HG03095 (cell line): Measurements from ENCODE around the gene TNFSF4.

ENCODE experiments used
- ATAC-seq: cut with Tn5 transposase; IDR thresholded peaks from one replicate; pipeline ENCODE4 v1.9.1; 2021; ENCODE audit warnings: moderate library complexity; ENCODE audit not compliant: unreplicated experiment

TNFSF4 gene

DNA sequence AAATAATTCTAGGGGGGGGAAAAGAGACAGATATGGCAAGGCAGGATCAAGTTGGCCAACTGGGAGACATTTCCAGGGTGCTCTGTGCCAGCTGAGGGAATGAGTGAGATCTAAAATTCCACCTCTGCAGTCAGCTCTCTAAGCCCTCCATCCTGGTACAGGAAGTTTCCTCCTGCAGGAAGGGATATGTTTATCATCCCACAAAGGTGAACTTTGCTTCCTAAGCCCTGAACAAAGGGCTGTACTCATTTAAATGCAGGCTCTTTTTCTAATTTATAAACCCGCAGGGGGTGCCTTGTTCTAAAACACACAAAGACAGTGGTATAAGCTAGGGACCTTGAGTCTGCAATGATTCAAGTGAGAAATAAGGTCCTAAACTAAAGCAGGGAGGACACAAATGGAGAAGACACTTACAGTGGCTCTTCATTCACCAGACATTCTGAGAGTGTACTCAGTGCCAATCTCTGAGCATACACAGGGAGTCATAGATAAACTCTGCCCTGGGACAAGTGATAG, 3.6 kb upstream of the TNFSF4 start:
- no peak for ATAC-seq

DNA sequence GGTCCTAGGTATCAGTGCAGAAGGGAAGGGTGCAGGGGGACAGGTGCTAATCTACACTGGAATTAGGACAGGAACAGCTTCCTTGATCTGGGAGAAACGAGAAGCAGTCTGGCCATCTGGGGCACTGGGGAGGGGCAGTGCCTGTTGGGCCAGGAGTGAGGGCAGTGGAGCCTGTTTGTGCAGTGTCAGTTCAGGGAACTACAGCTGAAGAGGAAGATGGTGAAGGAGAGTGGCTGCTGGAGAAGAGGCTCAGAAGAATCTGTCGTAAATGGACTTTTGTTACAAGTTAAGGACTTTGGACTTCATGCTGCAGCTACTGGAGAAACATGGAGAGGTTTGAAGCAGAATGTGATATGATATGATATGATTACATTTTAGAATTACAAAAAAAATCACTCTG, 3.2 kb upstream of the TNFSF4 start:
- no peak for ATAC-seq

DNA sequence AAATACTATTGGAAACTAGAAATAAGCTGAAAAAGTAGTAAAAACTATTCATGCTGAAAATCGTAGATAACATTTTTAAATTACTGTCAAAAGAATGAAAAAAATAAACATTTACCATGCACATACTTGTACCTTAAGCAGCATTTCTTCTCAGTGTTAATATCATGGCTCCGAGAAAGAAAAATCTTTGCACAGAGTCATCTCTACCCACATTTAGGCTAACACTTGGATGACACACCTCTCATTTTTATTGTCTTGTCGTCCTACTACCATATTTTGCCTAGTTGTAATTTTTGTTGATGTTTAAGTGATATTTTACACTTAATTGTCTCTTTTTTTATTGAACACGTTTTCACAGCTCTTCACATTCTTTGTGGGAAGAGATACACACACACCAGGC, 1.7 kb upstream of the TNFSF4 start:
- no peak for ATAC-seq

DNA sequence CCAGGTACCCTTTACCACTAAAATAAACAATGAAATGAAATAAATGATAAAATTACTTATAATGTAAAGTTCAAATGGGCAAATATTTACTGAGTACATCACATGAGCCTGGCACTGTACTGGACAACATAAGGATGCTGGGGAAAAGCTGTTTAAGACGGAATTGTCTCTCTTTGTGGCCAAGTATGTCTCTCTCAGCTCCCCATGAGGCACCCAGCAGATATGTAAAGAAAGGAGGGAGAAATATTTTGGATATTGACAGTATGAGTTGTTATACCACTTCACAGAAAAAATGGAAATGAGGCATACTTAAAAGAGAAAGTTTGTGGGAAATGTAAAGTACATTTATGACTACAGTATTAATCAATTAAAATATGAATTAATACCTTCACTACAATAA, 1.0 kb upstream of the TNFSF4 start:
- ATAC-seq: no peak

DNA sequence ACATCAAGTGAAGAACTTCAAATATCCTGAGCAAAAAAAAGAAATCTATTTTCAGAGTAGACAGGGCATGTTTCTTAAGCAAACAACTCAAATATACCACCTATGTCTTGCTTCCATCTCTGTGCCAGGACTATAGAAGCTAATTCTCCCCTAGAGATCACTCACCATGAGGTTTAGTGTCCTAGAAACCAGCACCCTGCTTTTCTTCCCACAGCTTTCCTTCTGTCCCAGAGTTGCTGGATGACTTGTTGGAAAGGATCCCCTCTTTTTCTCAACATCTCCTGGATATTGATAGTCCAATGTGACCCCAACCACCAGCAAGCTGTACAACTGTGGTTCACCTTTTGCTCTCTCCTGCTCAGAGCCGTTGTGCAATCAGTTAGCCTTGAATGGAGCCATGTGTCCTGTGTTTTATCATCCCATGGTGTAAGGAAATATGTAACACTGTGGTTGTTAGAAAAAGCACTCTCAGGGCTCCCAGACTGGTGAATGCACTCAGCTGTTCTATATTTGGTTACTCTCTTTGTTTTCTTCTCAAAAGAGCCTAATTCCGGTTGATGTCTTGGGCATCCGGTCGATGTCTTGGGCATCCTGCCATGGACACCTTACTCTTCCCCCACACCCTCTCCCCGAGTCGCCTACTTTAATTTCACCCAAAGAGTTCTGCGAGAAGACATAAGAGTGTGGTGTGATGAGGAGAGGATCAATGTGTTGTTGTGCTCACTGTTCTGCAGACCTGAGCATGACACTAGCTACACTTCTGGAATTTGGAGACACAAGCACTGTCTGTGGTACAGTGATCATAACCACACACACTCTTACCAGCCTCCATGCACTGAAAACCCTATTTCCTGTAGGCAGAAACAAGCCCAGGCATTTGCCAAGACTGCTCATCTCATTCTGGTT, 1.7 kb downstream of the TNFSF4 start:
- no peak for ATAC-seq

DNA sequence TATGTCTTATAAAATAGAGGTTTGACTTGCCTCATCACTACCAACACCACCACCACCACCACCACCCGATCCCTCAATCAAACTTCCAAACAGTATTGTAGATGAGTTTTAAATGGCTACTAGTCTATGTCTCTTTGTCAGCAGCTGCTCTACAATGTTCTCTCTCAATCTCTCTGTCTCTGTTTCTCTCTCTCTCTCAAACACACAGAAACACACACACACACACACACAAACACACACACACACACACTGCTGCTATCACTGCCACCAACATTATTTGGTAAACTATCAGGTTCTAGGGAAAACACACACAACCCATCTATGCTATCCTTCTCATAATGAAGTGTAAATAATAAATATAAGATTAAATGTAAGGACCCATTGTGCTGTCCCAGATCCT, 2.4 kb downstream of the TNFSF4 start:
- ATAC-seq: no peak

DNA sequence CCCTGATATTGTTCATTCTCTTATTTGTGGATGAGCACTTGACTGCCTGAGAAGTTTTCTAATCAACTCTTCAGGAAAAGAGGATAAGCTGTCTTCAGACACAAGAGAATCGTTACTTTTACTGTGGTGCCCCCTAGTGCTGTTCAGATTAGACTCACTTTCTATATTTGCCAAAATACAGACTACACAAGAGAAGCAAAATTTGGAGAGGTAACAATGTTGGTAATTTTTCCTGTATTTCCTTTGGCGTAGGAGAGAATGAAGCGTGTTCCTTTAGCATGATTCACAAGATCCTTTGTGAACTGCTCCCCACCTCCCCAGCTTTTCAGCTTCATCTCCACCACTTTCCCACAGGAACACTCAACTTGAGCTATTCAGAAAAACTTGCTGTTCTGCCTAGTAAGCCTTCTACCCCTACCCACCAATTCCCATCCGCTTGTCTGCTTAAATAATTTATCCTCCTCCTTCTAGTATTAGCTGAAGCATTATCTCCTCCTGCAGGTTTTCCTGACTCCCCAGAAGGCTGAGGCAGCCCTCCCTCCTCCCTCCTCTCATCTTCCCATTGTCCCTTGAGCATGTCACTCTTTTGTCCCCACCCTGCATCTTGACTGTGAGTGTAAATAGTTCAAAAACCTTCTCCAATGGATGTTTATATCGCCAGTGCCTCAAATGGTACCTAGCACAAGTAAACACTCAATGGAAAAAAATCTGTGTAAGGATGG, 4.5 kb downstream of the TNFSF4 start:
- no peak for ATAC-seq

DNA sequence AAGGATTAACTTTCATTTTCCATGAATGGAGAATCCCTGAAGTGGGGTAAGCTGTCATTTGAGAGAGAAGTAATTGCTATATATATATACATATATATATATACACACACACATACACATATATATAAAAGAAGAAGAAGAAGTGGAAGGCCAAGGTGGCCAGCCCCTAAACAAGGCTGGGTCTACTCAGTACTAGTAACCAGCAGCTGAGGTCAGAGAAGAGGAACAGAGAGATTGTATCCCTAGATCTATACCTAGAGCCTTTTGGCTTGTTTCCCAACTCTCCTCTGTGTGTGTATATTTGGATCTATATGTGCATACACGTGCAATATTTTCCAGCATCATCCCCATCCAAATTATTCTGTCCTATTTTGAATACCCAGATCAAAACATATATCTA, 5.2 kb downstream of the TNFSF4 start:
- no peak for ATAC-seq

DNA sequence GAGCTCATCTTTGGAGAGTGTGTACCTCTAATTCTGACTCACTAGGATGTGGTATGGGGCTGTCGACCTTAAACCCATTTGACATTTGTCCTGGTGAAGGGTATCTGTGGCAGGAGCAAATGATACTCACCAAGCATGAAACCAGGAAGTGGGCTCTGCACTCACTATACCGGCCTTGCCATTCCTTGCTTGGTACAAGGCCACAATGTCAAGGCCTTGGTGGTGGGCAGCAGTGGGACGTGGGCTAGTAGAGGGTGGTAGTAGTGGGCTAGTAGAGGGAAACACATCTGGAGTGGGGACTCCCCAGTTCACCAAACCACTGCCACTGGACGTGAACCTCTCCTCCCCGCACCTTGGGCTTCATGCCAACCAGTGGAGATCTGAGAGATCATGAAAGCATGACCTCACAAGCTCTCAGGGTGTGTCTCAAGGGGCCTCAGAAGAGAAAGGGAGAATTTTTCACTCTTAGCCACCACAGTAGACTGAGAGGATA, 11.5 kb downstream of the TNFSF4 start:
- peak; percentile 67 for ATAC-seq

DNA sequence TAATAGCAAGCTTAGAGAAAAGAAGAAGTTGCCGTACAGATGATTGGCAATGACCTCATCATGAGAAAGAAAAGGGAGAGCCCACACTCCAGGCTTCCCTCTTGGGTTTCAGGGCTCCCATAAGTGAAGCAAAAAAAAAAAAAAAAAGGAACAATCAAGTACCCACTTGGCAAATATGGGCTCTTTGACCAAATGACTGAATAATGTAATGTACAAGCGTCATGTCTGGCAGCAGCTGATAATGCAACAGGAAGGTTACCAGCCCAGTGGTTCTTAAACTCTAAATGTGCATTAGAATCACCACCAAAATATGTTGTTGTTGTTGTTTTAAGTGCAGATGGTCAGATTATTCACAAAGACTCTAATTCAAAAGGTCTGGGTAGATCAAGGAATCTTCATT, 13.5 kb downstream of the TNFSF4 start:
- no peak for ATAC-seq

DNA sequence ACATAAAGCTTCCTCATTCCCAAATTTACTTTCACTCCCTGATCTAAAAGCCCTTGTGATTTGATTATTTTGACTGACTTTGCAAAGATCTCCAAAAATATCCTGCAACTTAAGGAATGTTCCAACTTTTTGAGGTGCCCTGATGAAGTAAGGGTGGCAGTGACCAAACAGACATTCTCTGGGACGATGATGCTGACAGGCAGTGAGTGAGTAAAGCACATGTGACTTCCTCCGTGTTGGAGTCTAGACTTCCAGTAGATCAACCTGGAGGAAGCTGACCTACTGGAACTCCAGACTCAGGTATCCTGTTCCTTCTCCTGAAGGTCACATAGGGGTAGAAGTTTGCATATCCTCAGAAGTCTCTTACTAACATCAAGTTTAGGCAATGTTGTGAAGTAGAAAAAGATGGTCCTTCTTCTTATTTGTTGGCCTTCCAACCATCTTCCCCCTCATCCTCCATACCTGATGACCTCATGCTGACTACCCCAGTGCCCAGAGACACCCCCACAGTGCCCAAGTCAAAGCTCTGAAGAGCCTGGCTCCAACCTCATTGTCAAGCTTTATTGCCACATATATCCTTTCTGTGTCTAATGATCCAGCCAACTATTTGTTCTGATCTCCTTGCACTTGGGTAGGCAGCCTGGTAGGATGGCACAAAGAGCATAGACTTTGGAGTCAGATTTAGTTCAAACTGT, 16.0 kb downstream of the TNFSF4 start:
- ATAC-seq: no peak

DNA sequence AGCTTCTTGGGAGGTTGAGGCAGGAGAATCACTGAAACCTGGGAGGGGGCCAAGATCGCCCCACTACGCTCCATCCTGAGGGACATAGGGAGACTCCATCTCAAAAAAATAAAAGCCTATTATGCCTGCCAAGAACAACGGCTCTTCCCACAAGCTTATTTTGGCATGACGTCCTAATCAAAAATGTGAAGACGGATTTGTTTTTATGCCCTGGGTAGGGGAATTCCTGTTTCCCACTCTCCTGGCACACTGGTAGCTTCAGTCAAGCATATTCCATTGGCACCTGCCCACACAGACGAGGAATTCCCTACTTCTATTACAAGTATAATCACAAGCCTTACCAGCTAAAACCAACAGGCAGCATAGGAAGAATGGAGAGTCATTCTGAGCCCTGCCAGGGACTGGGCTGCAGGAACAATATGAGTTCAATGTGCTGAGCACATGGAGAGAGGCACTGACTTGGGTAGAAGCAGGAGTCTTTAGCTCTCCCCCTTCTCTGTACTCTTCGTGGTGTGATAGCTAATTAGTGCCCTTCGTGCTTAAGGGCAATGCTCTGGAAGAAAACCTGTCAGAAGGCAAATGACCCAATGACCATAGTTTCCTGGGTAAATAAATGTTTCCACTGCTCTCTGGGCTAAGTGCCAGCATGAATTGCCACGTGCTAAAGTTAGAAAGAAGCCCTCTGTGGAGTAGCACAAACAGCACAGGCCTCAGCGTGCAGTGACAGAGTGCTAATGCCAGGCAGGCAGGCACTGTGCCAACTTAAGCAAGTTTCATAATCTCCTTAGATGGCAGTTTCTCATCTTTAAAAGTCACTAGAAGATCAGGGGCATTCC, 16.8 kb downstream of the TNFSF4 start:
- ATAC-seq: no peak

DNA sequence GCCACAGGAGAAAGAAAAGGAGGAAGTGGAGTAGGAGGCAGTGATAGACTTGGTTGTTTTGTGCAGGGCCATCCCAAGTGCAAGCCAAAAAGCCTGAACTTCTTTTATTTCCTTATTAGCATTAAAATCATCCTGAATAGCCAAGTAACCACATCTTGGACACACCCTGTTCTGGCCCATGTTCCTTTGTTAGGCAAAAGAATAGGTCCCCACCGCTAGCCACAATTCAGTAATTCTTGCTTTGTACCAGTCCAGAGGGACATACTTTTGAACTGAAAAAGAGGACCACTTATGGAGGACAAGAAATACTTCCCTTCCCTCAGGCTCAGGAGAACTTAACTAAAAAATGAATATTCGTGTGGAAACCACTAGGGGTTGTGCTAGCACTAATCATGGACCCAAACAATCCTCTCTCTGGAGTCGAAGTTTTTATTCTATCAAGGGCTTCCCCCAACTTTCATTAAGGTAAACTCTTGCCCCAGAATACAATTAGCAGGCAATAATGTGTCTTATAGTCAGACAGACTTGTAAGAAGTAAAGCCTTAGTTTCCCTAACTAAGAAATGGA, 19.4 kb downstream of the TNFSF4 start:
- no peak for ATAC-seq

DNA sequence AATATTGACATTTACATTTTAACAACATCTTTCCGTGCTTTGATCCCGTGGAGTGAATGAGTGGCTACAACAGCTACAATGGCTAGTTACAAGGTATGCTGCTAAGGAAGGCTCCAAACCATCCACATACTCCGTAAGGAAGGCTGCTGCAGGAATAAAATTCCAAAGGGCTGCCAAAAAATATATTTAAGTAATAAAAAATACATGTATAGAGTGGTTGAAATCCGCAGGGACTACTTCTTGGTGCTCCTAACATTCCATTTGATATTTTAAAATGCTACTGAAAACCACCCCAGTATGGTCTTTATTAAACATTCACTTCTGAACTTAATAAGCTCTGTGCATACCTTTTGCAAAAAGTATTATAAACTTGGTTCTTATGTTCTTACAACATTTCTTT, 25.3 kb downstream of the TNFSF4 start:
- ATAC-seq: no peak

DNA sequence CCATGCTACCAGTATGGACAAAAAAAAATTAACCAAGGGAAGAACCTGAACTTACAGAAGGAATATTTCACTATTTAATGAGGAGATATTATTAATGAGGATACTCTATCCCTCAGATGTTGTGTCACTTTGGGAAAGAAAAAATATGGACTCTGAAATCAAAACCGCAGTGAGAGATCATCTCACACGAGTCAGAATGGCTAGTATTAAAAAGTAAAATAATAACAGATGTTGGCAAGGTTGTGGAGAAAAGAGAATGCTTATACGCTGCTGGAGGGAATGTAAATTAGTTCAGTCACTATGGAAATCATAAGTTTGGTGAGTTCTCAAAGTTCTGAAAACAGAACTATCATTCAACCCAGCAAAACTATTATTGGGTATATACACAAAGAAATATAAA, 30.9 kb downstream of the TNFSF4 start:
- ATAC-seq: no peak

DNA sequence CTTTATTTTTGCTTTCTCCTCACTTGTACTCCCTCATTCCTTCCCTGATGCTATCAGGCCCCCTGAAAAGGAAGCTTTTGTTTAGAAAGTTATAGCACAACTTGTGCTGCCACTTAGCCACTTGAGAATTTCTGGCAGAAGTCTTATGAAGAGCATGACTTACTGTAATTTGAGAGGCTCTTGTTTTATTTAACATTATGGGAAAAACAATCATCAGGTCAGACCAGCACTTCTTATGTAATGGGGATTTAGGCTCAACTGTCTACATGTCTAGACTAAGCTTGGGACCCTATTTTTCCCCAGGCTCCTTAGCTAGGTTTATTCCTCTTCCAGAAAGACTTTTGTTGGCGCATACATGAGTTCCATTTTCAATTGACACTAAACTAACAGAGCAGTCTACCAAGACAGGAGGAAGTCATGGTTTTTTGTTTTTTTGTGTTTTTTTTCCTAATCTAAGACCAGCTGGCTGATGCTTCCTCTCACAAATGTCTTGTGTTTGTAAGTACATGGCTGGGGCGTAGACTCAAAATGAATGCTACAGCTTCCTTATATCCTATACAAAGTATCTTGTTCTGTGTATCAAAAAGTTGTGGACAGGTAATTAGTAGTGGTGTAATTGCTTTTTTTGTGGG, 31.5 kb downstream of the TNFSF4 start:
- ATAC-seq: no peak

DNA sequence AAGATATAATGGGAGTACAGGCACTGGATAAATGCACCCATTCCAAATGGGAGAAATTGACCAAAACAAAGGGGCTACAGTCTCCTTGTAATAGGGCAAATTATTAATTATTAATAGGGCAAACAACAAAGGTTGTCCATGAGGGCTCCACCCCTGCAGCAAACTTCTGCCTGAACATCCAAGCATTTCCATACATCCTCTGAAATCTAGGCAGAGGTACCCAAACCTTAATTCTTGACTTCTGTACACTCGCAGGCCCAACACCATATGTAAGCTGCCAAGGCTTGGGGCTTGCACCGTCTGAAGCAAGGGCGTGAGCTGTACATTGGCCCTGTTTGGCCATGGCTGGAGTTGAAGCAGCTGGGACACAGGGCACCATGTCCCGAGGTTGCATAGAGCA, 33.7 kb downstream of the TNFSF4 start:
- no peak for ATAC-seq

DNA sequence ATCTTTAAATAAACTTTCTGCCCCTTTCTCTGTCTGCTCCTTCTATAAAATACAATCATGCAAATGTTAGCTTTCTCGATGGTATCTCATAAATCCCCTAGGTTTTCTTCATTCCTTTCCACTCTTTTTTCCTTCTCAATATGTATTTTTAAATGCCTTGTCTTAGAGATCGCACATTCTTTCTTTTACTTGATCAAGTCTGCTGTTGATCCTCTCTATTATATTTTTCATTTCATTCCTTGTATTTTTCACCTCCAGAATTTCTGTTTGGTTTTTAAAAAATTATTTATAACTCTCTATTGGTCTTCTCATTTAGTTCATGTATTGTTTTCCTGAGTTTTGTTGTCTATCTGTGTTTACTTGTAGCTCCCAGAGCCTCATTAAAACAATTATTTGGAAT, 36.0 kb downstream of the TNFSF4 start:
- ATAC-seq: no peak

DNA sequence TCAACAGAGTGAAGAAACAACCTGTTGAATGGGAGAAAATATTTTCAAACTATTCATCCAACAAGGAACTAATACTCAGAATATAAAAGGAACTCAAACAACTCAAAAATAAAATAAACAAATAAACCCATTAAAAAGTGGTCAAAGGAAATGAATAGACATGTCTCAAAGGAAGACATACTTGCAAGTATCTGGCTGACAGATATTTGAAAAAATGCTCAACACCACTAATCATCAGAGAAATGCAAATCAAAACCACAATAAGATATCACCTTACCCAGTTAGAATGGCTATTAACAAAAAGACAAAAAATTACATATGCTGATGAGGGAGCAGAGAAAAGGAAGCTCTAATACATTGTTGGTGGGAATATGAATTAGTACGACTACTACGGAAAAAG, 38.2 kb downstream of the TNFSF4 start:
- no peak for ATAC-seq

DNA sequence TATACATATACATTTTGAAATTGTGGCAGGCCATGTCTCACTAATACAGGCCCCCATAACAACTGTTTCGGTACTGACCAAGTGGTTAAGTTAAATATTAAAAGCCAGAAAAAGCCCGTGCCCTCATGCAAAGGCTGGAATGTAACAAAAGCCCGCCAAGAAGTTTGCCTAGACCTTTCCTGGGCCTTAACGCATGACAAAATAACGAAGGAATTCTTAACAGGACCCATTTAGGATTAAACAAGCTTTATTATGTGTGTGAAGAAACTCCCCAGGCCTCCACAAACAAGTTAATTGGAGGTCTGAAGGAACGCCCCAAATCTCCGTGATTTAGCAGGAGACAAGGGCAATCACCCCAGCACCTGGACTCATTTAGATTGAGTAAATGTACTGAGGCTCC, 42.4 kb downstream of the TNFSF4 start:
- ATAC-seq: no peak
